Glutamatergic neuron (in vitro differentiated cells): Measurements from ENCODE around the gene CD200R1. TPM values are rescaled to one million over a fixed set of nuclear protein-coding genes. Genes with fewer than 3 reads are reported as not detected.

Experiments
- DNase-seq: peaks from one replicate; pipeline ENCODE4 v3.0.0; 2022
- H3K27ac Mint-ChIP-seq: one replicate; pipeline ENCODE4 v1.8.0; 2020; ENCODE audit warnings: mild to moderate bottlenecking, mixed read lengths, inconsistent platforms; ENCODE audit not compliant: unreplicated experiment
- H3K27me3 Mint-ChIP-seq: one replicate; pipeline ENCODE4 v1.8.0; 2020; ENCODE audit warnings: mild to moderate bottlenecking, moderate library complexity, mixed read lengths, inconsistent platforms; ENCODE audit not compliant: unreplicated experiment
- H3K36me3 Mint-ChIP-seq: one replicate; pipeline ENCODE4 v1.8.0; 2020; ENCODE audit warnings: mild to moderate bottlenecking, mixed read lengths, inconsistent platforms; ENCODE audit not compliant: unreplicated experiment
- H3K4me1 Mint-ChIP-seq: one replicate; pipeline ENCODE4 v1.8.0; 2020; ENCODE audit warnings: mild to moderate bottlenecking, low read depth, mixed read lengths, inconsistent platforms; ENCODE audit not compliant: unreplicated experiment
- H3K4me3 Mint-ChIP-seq: one replicate; pipeline ENCODE4 v1.8.0; 2020; ENCODE audit warnings: mild to moderate bottlenecking, mixed read lengths, inconsistent platforms; ENCODE audit not compliant: unreplicated experiment
- H3K9me3 Mint-ChIP-seq: one replicate; pipeline ENCODE4 v1.8.0; 2020; ENCODE audit warnings: mild to moderate bottlenecking, moderate library complexity, mixed read lengths, inconsistent platforms; ENCODE audit not compliant: unreplicated experiment
- CTCF ChIP-seq: fragments of 200-600 bp; sonication (generic); IDR thresholded peaks from one replicate; pipeline ENCODE4 v1.5.0; 2021; ENCODE audit not compliant: partially characterized antibody, unreplicated experiment
- total RNA-seq: library from RNA; stranded (reverse); fragmentation: NEBNext Ultra II Directional; extraction: Animal tissue kit (Norgen Biotek cat#: 25700); gene quantifications from one replicate; pipeline ENCODE4 v1.2.1, GENCODE V29; 2021; ENCODE audit not compliant: unreplicated experiment

Gene CD200R1
- total RNA-seq, 1 donor from 2014 or later = not detected

DNA sequence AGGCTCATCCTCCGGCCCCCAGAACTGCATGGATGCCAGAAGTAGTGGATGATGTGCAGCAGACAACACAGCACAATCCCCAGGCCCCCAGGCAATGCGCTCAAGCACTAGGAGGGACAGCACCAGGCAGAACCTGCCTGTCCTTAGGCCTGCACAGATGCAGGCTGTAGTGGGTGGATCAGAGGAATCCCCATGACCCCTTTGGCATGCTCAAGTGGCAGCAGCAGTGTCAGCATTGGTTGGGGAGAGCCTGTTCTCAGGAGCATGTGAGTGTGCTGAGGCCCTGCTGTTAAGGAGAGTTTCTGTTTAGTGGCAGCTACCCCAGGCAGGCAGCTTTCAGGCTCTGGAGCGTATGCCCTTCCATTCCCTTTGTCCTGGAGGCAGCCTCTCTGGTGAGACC is 103.2 kb downstream of the CD200R1 start:
- no peaks in the 10 kb centered on the region for H3K4me1 Mint-ChIP-seq
- H3K36me3 Mint-ChIP-seq = peaks cover 41% of the 10 kb centered on the region
- no peak overlapping the region for H3K4me3 Mint-ChIP-seq
- no peaks in the 10 kb centered on the region for H3K27me3 Mint-ChIP-seq
- no peak for DNase-seq
- H3K9me3 Mint-ChIP-seq = peaks cover 16% of the 10 kb centered on the region
- H3K27ac Mint-ChIP-seq = no peak overlapping the region
- TF ChIP-seq CTCF = no peak

Other genes starting within 250 kb of the CD200R1 start
- gene CD200R1L, start 128.2 kb downstream of the CD200R1 start, total RNA-seq = not detected
- gene GTPBP8, start 15.9 kb upstream of the CD200R1 start, total RNA-seq = 15.8 TPM
- 32.9 TPM for gene BOC, start 236.5 kb upstream of the CD200R1 start, total RNA-seq